Muscle layer of colon (tissue), 2 donors: ENCODE results near the gene KMT5B.
"Not testable (repeated sequence)": the region's sequence is repeated elsewhere in the genome, so short reads cannot be mapped to it uniquely, and the experiment has no call there.

ENCODE experiments used
- H3K27ac ChIP-seq: one replicate; pipeline ENCODE4 v1.7.0; 2013; ENCODE audit warnings: low read depth, mild to moderate bottlenecking, low read length, moderate library complexity
- H3K27me3 ChIP-seq, 2 donors: one replicate each; pipeline ENCODE4 v1.7.0; 2013; ENCODE audit warnings: low read length in 2 of 2, mild to moderate bottlenecking in 2 of 2; ENCODE audit not compliant: insufficient read depth in 2 of 2, control insufficient read depth in 1 of 2
- H3K36me3 ChIP-seq: one replicate; pipeline ENCODE4 v1.7.0; 2013; ENCODE audit warnings: mild to moderate bottlenecking, low read length; ENCODE audit not compliant: insufficient read depth
- H3K4me1 ChIP-seq: one replicate; pipeline ENCODE4 v1.7.0; 2013; ENCODE audit warnings: mild to moderate bottlenecking, low read length; ENCODE audit not compliant: insufficient read depth
- H3K4me3 ChIP-seq, 2 donors: one replicate each; pipeline ENCODE4 v1.7.0; 2013; ENCODE audit warnings: low read length in 2 of 2, low read depth in 1 of 2, mild to moderate bottlenecking in 1 of 2, moderate library complexity in 1 of 2
- H3K9ac ChIP-seq: one replicate; pipeline ENCODE4 v1.7.0; 2013; ENCODE audit warnings: low read length
- H3K9me3 ChIP-seq: one replicate; pipeline ENCODE4 v1.7.0; 2013; ENCODE audit warnings: mild to moderate bottlenecking, low read length
- donor health status: abdominal sarcoma.
- donor health status: Adenocarcinoma of cecum.

Gene KMT5B

DNA sequence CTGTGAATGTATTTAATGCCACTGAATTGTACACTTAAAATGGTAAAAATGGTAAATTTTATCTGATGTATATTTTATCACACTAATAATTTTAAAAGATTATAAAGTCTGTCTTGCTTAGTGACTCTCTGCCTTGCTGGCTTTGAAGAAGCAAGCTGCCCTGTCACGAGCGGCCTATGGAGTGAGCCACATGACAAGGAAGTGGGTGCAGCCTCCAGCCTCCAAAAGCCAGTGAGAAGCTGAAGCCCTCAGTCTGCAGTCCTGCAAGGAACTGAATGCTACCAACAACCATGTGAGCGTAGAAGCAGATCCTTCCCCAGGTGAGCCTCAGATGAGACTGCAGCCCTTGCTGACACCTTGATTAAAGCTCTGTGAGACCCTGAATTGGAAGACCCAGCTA lies 38.7 kb upstream of the KMT5B start:
- H3K27me3 ChIP-seq: no peaks in the 10 kb centered on the region
- no peak overlapping the region for H3K9ac ChIP-seq
- H3K9me3 ChIP-seq: no peaks in the 10 kb centered on the region
- H3K4me1 ChIP-seq: peaks cover 9% of the 10 kb centered on the region
- no peaks in the 10 kb centered on the region for H3K36me3 ChIP-seq
- H3K4me3 ChIP-seq: no peak overlapping the region
- no peak overlapping the region for H3K27ac ChIP-seq

DNA sequence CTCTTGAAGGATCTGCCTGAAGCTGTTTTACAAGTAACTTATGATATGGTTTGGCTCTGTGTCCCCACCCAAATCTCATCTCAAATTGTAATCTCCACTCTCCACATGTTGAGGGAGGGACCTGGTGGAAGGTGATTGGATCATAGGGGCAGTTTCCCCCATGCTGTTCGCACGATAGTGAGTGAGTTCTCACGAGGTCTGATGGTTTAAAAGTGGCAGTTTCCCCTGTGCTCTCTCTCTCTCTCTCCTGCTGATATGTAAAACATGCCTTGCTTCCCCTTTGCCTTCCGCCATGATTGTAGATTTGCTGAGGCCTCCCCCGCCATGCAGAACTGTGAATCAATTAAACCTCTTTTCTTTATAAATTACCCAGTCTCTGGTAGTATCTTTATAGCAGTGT lies 31.8 kb upstream of the KMT5B start:
- not testable (repeated sequence) for H3K4me1 ChIP-seq, H3K4me3 ChIP-seq, H3K27me3 ChIP-seq, H3K36me3 ChIP-seq, H3K9ac ChIP-seq, H3K9me3 ChIP-seq, H3K27ac ChIP-seq

DNA sequence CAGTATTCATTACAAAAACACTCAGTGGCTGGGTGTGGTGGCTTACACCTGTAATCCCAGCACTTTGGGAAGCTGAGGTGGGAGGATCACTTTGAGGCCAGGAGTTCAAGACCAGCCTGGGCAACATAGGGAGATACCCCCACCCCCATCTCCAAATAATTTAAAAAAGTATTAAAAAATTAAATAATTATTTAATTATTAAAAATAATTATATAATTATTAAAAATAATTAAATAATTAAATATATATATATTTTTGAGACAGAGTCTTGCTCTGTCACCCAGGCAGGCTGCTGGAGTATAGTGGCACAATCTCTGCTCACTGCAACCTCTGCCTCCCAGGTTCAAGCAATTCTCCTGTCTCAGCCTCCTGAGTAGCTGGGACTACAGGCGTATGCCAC lies 30.8 kb upstream of the KMT5B start:
- not testable (repeated sequence) for H3K27me3 ChIP-seq, H3K36me3 ChIP-seq, H3K9ac ChIP-seq

DNA sequence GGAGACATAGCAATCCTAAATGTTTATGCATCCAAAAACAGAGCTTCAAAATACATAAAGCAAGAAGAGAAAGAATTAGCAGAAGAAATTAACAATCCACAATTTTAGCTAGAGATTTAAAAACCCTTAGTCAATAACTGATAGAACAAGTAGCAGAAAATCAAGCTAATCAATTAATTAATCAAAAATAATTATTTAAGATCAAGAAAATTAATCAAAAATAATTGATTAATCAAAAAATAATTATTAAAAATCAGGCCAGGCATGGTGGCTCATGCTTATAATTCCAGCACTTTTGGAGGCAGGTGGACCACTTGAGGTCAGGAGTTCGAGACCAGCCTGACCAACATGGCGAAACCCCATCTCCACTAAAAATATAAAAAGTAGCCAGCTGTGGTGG lies 29.5 kb upstream of the KMT5B start:
- no peaks in the 10 kb centered on the region for H3K9me3 ChIP-seq
- H3K27ac ChIP-seq: no peak overlapping the region
- no peaks in the 10 kb centered on the region for H3K27me3 ChIP-seq
- H3K4me1 ChIP-seq: no peaks in the 10 kb centered on the region
- H3K4me3 ChIP-seq: no peak overlapping the region
- no peak overlapping the region for H3K9ac ChIP-seq
- H3K36me3 ChIP-seq: no peaks in the 10 kb centered on the region

More for the DNA sequence above, 30.8 kb upstream of the KMT5B start:
- H3K9me3 ChIP-seq, H3K27ac ChIP-seq, H3K4me3 ChIP-seq, H3K4me1 ChIP-seq: not testable (repeated sequence)

DNA sequence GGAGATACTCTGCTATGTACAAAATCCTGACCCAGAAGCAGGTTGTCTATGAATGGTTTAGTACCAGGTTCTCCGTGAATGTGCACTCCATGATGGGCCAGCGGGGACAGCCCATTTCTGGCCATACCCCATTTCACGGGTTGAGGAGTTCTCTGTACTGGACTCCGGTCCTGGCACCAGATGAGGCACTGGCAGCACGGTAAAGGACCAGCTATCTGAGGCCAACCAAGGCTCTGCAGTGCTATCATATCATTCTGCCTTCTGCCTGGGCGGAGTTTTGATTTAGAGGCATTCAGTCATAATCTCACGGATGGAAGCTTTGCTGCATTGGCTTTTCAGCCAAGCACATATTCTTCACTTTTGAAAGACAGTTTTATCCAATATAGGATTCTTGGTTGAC lies 18.5 kb upstream of the KMT5B start:
- Histone ChIP-seq H3K27ac (no peak overlapping the region), H3K27me3 (no peaks in the 10 kb centered on the region), H3K36me3 (no peaks in the 10 kb centered on the region)

DNA sequence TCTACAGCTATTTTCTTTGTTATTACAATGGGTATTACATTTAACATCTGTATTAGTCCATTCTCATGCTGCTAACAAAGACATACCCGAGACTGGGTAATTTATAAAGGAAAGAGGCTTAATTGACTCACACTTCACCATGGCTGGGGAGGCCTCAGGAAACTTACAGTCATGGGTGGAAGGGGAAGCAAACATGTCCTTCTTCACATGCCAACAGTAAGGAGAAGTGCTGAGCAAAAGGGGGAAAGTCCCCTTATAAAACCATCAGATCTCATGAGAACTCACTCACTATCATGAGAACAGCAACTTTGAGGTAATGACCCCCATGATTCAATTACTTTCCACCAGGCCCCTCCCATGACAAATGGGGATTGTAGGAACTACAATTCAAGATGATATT lies 16.5 kb upstream of the KMT5B start:
- H3K36me3 ChIP-seq: no peaks in the 10 kb centered on the region
- no peak overlapping the region for H3K4me3 ChIP-seq
- H3K27ac ChIP-seq: no peak overlapping the region
- H3K9me3 ChIP-seq: no peaks in the 10 kb centered on the region
- H3K4me1 ChIP-seq: no peaks in the 10 kb centered on the region
- no peak overlapping the region for H3K9ac ChIP-seq
- H3K27me3 ChIP-seq: no peaks in the 10 kb centered on the region

More for the DNA sequence above, 18.5 kb upstream of the KMT5B start:
- no peaks in the 10 kb centered on the region for H3K9me3 ChIP-seq
- no peaks in the 10 kb centered on the region for H3K4me1 ChIP-seq
- no peak overlapping the region for H3K4me3 ChIP-seq
- no peak overlapping the region for H3K9ac ChIP-seq

DNA sequence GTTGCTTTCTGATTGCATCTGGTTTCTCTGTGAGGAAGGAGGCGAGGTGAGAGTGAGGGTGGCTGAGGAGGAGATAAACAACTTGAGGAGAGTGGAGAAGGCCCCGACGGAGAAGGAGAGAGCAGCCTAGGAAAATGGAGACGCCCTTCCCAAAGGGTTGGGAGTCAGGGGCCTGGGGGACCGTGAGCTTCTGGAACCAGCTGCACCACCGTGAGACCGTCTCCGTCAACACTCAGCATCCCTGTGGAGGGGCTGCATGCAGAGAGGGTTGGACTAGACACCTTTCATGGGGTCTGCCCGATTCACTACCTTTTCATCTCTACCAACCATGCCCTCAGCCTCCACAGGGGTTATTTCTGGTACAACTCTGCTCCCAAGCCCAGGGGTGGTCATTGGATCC lies 13.3 kb upstream of the KMT5B start:
- Histone ChIP-seq H3K36me3 (no peaks in the 10 kb centered on the region), H3K9me3 (no peaks in the 10 kb centered on the region)

DNA sequence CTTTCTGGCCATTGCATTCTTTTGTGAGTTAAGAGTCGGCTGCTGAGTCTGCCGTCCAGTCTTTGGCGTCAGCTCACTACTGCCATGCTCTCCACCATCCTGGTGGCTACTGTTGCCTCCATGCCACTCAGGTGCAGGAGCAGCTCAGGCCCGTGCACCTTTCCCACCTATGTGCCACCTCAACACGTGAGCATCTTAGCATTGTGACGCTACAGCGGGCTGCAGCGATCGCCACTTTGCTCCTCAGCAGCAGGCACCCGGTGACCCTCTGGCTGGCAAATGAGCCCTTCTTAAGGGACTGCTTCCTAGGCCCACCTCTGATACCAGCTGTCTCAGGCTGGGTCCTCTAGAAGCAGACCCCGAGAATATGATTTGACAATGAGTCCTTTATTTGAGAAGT lies 11.5 kb upstream of the KMT5B start:
- Histone ChIP-seq H3K9me3 (no peaks in the 10 kb centered on the region), H3K4me3 (no peak overlapping the region), H3K9ac (no peak overlapping the region), H3K4me1 (no peaks in the 10 kb centered on the region), H3K36me3 (no peaks in the 10 kb centered on the region), H3K27me3 (no peaks in the 10 kb centered on the region), H3K27ac (no peak overlapping the region)

More for the DNA sequence above, 13.3 kb upstream of the KMT5B start:
- Histone ChIP-seq H3K9ac (no peak overlapping the region), H3K4me3 (no peak overlapping the region), H3K4me1 (no peaks in the 10 kb centered on the region), H3K27ac (no peak overlapping the region), H3K27me3 (no peaks in the 10 kb centered on the region)

DNA sequence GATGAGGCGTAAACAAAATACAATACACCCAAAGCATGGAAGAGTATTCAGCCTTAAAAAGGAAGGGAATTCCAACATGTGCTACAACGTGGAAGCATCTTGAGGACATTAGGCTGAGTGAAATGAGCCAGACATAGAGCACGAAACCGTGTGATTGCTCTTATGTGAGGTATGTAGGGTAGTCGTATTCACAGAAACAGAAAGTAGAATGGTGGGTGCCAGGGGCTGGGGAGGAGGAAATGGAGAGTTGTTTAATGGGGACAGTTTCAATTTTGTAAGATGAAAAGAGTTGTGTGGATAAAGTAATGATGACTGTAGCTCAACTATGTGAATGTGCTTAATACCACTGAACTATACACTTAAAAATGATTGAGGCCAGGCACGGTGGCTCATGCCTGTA lies 10.2 kb upstream of the KMT5B start:
- Histone ChIP-seq H3K4me3 (no peak overlapping the region), H3K27me3 (no peaks in the 10 kb centered on the region), H3K27ac (no peak overlapping the region), H3K9me3 (no peaks in the 10 kb centered on the region), H3K36me3 (no peaks in the 10 kb centered on the region), H3K9ac (no peak overlapping the region), H3K4me1 (no peaks in the 10 kb centered on the region)

DNA sequence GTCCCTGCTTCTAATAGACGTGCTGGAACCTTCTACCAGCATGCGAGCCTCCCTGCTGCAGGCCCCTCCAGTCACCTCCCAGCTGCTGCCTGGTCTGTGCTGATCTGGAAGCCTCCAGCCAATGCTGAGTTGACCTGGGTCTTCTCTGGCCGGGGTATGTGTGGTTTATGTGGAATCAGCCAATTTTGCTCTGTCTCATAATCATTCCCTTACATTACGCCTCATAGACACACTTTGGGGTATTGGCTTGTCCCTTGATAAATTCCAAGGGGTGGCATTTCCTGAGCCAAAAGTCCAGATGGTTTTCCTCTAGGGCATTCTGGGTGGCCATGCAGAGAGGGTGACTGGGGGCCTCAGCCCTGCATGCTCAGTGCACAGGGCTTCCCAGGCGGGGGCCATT lies 8.3 kb upstream of the KMT5B start:
- no peaks in the 10 kb centered on the region for H3K9me3 ChIP-seq
- H3K27me3 ChIP-seq: no peaks in the 10 kb centered on the region
- no peaks in the 10 kb centered on the region for H3K36me3 ChIP-seq
- no peak overlapping the region for H3K9ac ChIP-seq
- H3K27ac ChIP-seq: no peak overlapping the region
- H3K4me3 ChIP-seq: no peak overlapping the region
- no peaks in the 10 kb centered on the region for H3K4me1 ChIP-seq

DNA sequence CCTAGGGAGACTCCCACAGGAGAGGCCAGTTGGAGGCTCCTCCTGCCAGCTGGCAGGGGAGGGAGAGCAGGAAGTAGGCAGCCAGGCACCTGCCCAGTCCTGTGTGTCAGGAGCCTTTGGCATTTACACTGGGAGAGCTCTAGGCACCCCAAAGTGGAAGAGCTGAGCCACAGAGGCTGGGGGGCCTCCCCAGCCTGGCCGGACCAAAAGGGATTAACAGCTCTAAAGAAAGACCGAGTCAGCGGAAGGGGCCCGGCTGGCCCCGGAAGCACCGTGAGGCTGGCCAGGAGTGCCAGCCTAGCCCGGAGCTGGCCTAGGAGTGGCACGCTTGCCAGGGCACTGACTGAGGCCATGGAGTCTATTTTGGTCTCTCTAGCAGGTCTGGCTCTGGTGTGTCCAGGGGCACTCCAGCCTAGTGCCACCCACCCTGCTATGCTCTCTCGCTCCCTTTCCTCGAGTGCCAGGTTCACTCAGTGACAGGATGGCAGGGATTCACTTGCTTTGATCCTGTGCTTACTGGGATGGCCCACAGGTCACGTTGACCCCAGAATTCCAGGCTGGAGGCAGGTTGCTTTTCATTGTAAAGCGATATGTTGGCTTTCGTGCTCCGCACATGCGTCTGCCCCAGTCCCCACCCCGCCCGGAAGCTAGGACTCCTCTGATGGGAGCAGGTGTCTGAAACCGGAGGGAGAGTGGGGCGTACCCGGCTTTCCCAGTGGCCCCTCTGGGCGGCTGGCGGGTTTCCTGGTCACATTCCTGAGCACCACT lies 3.3 kb upstream of the KMT5B start:
- H3K9ac ChIP-seq: no peak overlapping the region

DNA sequence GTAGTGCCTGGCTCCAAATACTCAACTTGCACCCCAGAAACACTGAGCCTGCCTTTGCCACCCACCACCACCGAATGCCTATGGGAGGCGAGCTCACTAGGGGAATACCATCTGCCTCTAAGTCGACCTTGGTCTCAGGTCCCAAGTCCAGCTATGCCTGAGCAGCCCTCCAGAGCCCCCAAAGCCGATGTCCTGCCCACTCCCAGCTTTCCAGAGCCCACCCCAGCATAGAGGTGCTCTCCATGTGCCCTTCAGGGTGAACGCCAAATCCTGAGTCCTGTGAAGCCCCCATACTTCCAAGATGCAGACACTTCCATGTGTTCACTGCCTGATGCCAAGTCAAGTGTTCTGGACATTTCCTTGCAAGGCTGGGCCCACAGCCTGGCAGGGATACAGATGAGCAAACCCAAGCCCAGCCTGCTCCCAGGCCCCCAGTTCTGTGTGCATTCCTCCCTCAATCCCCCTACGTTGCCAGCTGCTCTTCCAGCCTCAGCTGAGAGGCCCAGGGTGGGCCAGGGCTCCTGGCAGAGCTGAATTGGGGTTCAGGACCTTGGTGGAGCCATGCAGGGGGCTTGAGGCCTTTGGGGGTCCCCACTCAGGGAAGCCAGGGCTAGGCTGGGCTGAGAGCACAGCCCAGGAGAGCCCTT lies 2.6 kb upstream of the KMT5B start:
- Histone ChIP-seq H3K27ac (no peak overlapping the region), H3K9me3 (no peaks in the 10 kb centered on the region)

More for the DNA sequence above, 3.3 kb upstream of the KMT5B start:
- Histone ChIP-seq H3K4me3 (no peak overlapping the region), H3K4me1 (peaks cover 12% of the 10 kb centered on the region), H3K9me3 (no peaks in the 10 kb centered on the region), H3K27me3 (no peaks in the 10 kb centered on the region), H3K27ac (no peak overlapping the region), H3K36me3 (no peaks in the 10 kb centered on the region)

More for the DNA sequence above, 2.6 kb upstream of the KMT5B start:
- Histone ChIP-seq H3K27me3 (no peaks in the 10 kb centered on the region), H3K9ac (no peak overlapping the region), H3K36me3 (no peaks in the 10 kb centered on the region), H3K4me3 (no peak overlapping the region), H3K4me1 (peaks cover 19% of the 10 kb centered on the region)
